ENCODE results near the gene IGF2BP3. TPM values are rescaled to one million over a fixed set of nuclear protein-coding genes. Genes with fewer than 3 reads are reported as not detected.
"Not testable (repeated sequence)": the region's sequence is repeated elsewhere in the genome, so short reads cannot be mapped to it uniquely, and the experiment has no call there.

IGF2BP3 gene
- total RNA-seq, 5 donors from 2014 or later (not counting 1 experiment from before 2014, with no cell fraction given): 0.46 to 1.9 (median 0.55) TPM; not detected in 1

GRCh38 chr7:23333671-23334246 lies 136.5 kb downstream of the IGF2BP3 start:
- H3K9me3 Mint-ChIP-seq: no peaks in the 10 kb centered on the region
- WGBS (ENCODE audit: insufficient coverage): 66% methylated on average over 4 of the region's 9 CpGs
- ATAC-seq (replicated peaks in 1 of 4) (no peak), DNase-seq (no peak)
- H3K27ac Mint-ChIP-seq: no peak overlapping the region
- no peak overlapping the region for H3K4me3 ChIP-seq (ENCODE audit: control insufficient read depth in 1 of 2, extremely low read depth in 1 of 2, low read length in 1 of 2)
- no peaks in the 10 kb centered on the region for H3K4me1 ChIP-seq (ENCODE audit: control insufficient read depth in 1 of 2, extremely low read depth in 1 of 2, insufficient read depth in 2 of 2, low read length in 2 of 2)
- ChIA-PET POLR2A (no interaction called here), CTCF (interaction anchor here in 1 of 2 donors (0.9 kb wide), 1 partner anchor 24 kb away, joined by 3 read pairs; no protein-coding TSS in a partner anchor)
- H3K4me3 Mint-ChIP-seq: no peak overlapping the region
- peaks cover 2 to 3% of the 10 kb centered on the region in 2 donors for H3K27me3 Mint-ChIP-seq
- no peaks in the 10 kb centered on the region for H3K36me3 Mint-ChIP-seq
- no peaks in the 10 kb centered on the region for H3K9me3 ChIP-seq
- H3K36me3 ChIP-seq (ENCODE audit: control insufficient read depth in 2 of 2, extremely low read depth in 1 of 2, insufficient read depth in 1 of 2, low read length in 1 of 2): peaks cover 0 to 9% of the 10 kb centered on the region in 2 donors
- peaks cover 0 to 7% of the 10 kb centered on the region in 2 experiments for H3K27me3 ChIP-seq (replicated peaks in 1 of 2; ENCODE audit: control insufficient read depth in 2 of 2, extremely low read depth in 1 of 2, insufficient read depth in 2 of 2, low read length in 1 of 2)
- H3K4me1 Mint-ChIP-seq: no peaks in the 10 kb centered on the region
- no peak overlapping the region for H3K27ac ChIP-seq (ENCODE audit: low read length)

- CTCF ChIA-PET: interaction anchor here in 1 of 2 donors (0.9 kb wide), 1 partner anchor 25 kb away, joined by 3 read pairs; no protein-coding TSS in a partner anchor
- WGBS (ENCODE audit: insufficient coverage): no CpG with 5 or more reads among the region's 4 CpGs
- H3K36me3 Mint-ChIP-seq: no peaks in the 10 kb centered on the region
Measured at GRCh38 chr7:23332910-23333612, 137.2 kb downstream of the IGF2BP3 start.

GRCh38 chr7:23332193-23332592 lies 138.1 kb downstream of the IGF2BP3 start:
- H3K4me1 Mint-ChIP-seq: no peaks in the 10 kb centered on the region
- no peak for ATAC-seq (replicated peaks in 1 of 4)
- Histone ChIP-seq H3K27ac (ENCODE audit: low read length) (no peak overlapping the region), H3K4me1 (ENCODE audit: control insufficient read depth in 1 of 2, extremely low read depth in 1 of 2, insufficient read depth in 2 of 2, low read length in 2 of 2) (no peaks in the 10 kb centered on the region), H3K36me3 (ENCODE audit: control insufficient read depth in 2 of 2, extremely low read depth in 1 of 2, insufficient read depth in 1 of 2, low read length in 1 of 2) (peaks cover 0 to 7% of the 10 kb centered on the region in 2 donors), H3K27me3 (replicated peaks in 1 of 2; ENCODE audit: control insufficient read depth in 2 of 2, extremely low read depth in 1 of 2, insufficient read depth in 2 of 2, low read length in 1 of 2) (peaks cover 0 to 5% of the 10 kb centered on the region in 2 experiments), H3K4me3 (ENCODE audit: control insufficient read depth in 1 of 2, extremely low read depth in 1 of 2, low read length in 1 of 2) (no peak overlapping the region), H3K9me3 (no peaks in the 10 kb centered on the region)
- H3K27ac Mint-ChIP-seq: no peak overlapping the region
- H3K27me3 Mint-ChIP-seq: no peaks in the 10 kb centered on the region
- DNase-seq: no peak
- ChIA-PET POLR2A (interaction anchor here in 1 of 2 donors (0.6 kb wide), 1 partner anchor 554 kb away, joined by 3 read pairs; no protein-coding TSS in a partner anchor), CTCF (no interaction called here)
- no peaks in the 10 kb centered on the region for H3K9me3 Mint-ChIP-seq
- no peaks in the 10 kb centered on the region for H3K36me3 Mint-ChIP-seq
- no peak overlapping the region for H3K4me3 Mint-ChIP-seq

More at GRCh38 chr7:23332910-23333612, 137.2 kb downstream of the IGF2BP3 start:
- H3K27me3 Mint-ChIP-seq: peaks cover 2 to 3% of the 10 kb centered on the region in 2 donors
- Histone ChIP-seq H3K36me3 (ENCODE audit: control insufficient read depth in 2 of 2, extremely low read depth in 1 of 2, insufficient read depth in 1 of 2, low read length in 1 of 2) (peaks cover 0 to 9% of the 10 kb centered on the region in 2 donors), H3K27ac (ENCODE audit: low read length) (no peak overlapping the region), H3K4me1 (ENCODE audit: control insufficient read depth in 1 of 2, extremely low read depth in 1 of 2, insufficient read depth in 2 of 2, low read length in 2 of 2) (no peaks in the 10 kb centered on the region), H3K27me3 (replicated peaks in 1 of 2; ENCODE audit: control insufficient read depth in 2 of 2, extremely low read depth in 1 of 2, insufficient read depth in 2 of 2, low read length in 1 of 2) (peaks cover 0 to 7% of the 10 kb centered on the region in 2 experiments), H3K9me3 (no peaks in the 10 kb centered on the region), H3K4me3 (ENCODE audit: control insufficient read depth in 1 of 2, extremely low read depth in 1 of 2, low read length in 1 of 2) (no peak overlapping the region)
- no peak overlapping the region for H3K4me3 Mint-ChIP-seq
- ATAC-seq (replicated peaks in 1 of 4) (no peak), DNase-seq (no peak)
- POLR2A ChIA-PET: interaction anchor here in 1 of 2 donors (0.6 kb wide), 1 partner anchor 555 kb away, joined by 3 read pairs; no protein-coding TSS in a partner anchor
- H3K9me3 Mint-ChIP-seq: no peaks in the 10 kb centered on the region
- H3K4me1 Mint-ChIP-seq: no peaks in the 10 kb centered on the region
- H3K27ac Mint-ChIP-seq: no peak overlapping the region

GRCh38 chr7:23331132-23331531 lies 139.2 kb downstream of the IGF2BP3 start:
- Histone ChIP-seq H3K4me1 (ENCODE audit: control insufficient read depth in 1 of 2, extremely low read depth in 1 of 2, insufficient read depth in 2 of 2, low read length in 2 of 2) (no peaks in the 10 kb centered on the region), H3K27me3 (replicated peaks in 1 of 2; ENCODE audit: control insufficient read depth in 2 of 2, extremely low read depth in 1 of 2, insufficient read depth in 2 of 2, low read length in 1 of 2) (no peaks in the 10 kb centered on the region), H3K4me3 (ENCODE audit: control insufficient read depth in 1 of 2, extremely low read depth in 1 of 2, low read length in 1 of 2) (no peak overlapping the region), H3K36me3 (ENCODE audit: control insufficient read depth in 2 of 2, extremely low read depth in 1 of 2, insufficient read depth in 1 of 2, low read length in 1 of 2) (peaks cover 0 to 7% of the 10 kb centered on the region in 2 donors), H3K9me3 (no peaks in the 10 kb centered on the region), H3K27ac (ENCODE audit: low read length) (no peak overlapping the region)
- POLR2A ChIA-PET: interaction anchor here in 1 of 2 donors (0.6 kb wide), 1 partner anchor 1470 kb away, joined by 3 read pairs; no protein-coding TSS in a partner anchor
- CTCF ChIA-PET: interaction anchor here (0.6 to 0.7 kb wide), 2 partner anchors 405 to 484 kb away, joined by 3 to 6 read pairs; no protein-coding TSS in a partner anchor
- ATAC-seq (replicated peaks in 1 of 4): no peak
- Mint-ChIP-seq H3K4me1 (no peaks in the 10 kb centered on the region), H3K4me3 (no peak overlapping the region), H3K27ac (no peak overlapping the region), H3K27me3 (no peaks in the 10 kb centered on the region), H3K36me3 (no peaks in the 10 kb centered on the region), H3K9me3 (no peaks in the 10 kb centered on the region)
- no peak for DNase-seq
- no CpG with 5 or more reads among the region's 1 CpG for WGBS (ENCODE audit: insufficient coverage)

- ChIA-PET CTCF (no interaction called here), POLR2A (interaction anchor here (0.5 to 0.6 kb wide), 2 partner anchors 311 to 1447 kb away, joined by 3 read pairs; no protein-coding TSS in a partner anchor)
Measured at GRCh38 chr7:23315366-23315765, 154.9 kb downstream of the IGF2BP3 start.

GRCh38 chr7:23312141-23312540 lies 158.2 kb downstream of the IGF2BP3 start:
- H3K27ac ChIP-seq (ENCODE audit: low read length); H3K9me3 Mint-ChIP-seq; H3K27me3 ChIP-seq (replicated peaks in 1 of 2; ENCODE audit: control insufficient read depth in 2 of 2, extremely low read depth in 1 of 2, insufficient read depth in 2 of 2, low read length in 1 of 2); H3K27ac Mint-ChIP-seq; DNase-seq; H3K27me3 Mint-ChIP-seq; H3K4me3 Mint-ChIP-seq; H3K9me3 ChIP-seq; H3K4me3 ChIP-seq (ENCODE audit: control insufficient read depth in 1 of 2, extremely low read depth in 1 of 2, low read length in 1 of 2); H3K4me1 ChIP-seq (ENCODE audit: control insufficient read depth in 1 of 2, extremely low read depth in 1 of 2, insufficient read depth in 2 of 2, low read length in 2 of 2); ATAC-seq (replicated peaks in 1 of 4): not testable (repeated sequence)
- 63% methylated on average over 1 of the region's 2 CpGs for WGBS (ENCODE audit: insufficient coverage)
- H3K36me3 ChIP-seq (ENCODE audit: control insufficient read depth in 2 of 2, extremely low read depth in 1 of 2, insufficient read depth in 1 of 2, low read length in 1 of 2): peaks cover 0 to 28% of the 10 kb centered on the region in 2 donors
- H3K36me3 Mint-ChIP-seq: peaks cover 30% of the 10 kb centered on the region
- CTCF ChIA-PET: interaction anchor here (0.6 to 1.6 kb wide), 2 partner anchors 39 to 88 kb away, joined by 3 to 4 read pairs; no protein-coding TSS in a partner anchor
- POLR2A ChIA-PET: interaction anchor here in 1 of 2 donors (0.9 kb wide), 2 partner anchors 12 to 32 kb away, joined by 3 to 11 read pairs; no protein-coding TSS in a partner anchor
- peaks cover 4 to 10% (median 7%) of the 10 kb centered on the region in 3 donors for H3K4me1 Mint-ChIP-seq

More at GRCh38 chr7:23315366-23315765, 154.9 kb downstream of the IGF2BP3 start:
- H3K9me3 ChIP-seq: no peaks in the 10 kb centered on the region
- no peak overlapping the region for H3K4me3 ChIP-seq (ENCODE audit: control insufficient read depth in 1 of 2, extremely low read depth in 1 of 2, low read length in 1 of 2)
- H3K4me3 Mint-ChIP-seq: no peak overlapping the region
- 77% methylated on average over 5 of the region's 7 CpGs for WGBS (ENCODE audit: insufficient coverage)
- no peaks in the 10 kb centered on the region for H3K4me1 ChIP-seq (ENCODE audit: control insufficient read depth in 1 of 2, extremely low read depth in 1 of 2, insufficient read depth in 2 of 2, low read length in 2 of 2)
- no peak overlapping the region for H3K27ac Mint-ChIP-seq
- no peak overlapping the region for H3K27ac ChIP-seq (ENCODE audit: low read length)
- ATAC-seq (replicated peaks in 1 of 4) (no peak), DNase-seq (no peak)
- H3K27me3 ChIP-seq (replicated peaks in 1 of 2; ENCODE audit: control insufficient read depth in 2 of 2, extremely low read depth in 1 of 2, insufficient read depth in 2 of 2, low read length in 1 of 2): peaks cover 0 to 4% of the 10 kb centered on the region in 2 experiments
- peaks cover 5% of the 10 kb centered on the region for H3K36me3 Mint-ChIP-seq
- H3K9me3 Mint-ChIP-seq: no peaks in the 10 kb centered on the region
- peaks cover 0 to 8% (median 3%) of the 10 kb centered on the region in 3 donors for H3K4me1 Mint-ChIP-seq
- H3K27me3 Mint-ChIP-seq: peaks cover 0 to 8% of the 10 kb centered on the region in 2 donors
- no peaks in the 10 kb centered on the region for H3K36me3 ChIP-seq (ENCODE audit: control insufficient read depth in 2 of 2, extremely low read depth in 1 of 2, insufficient read depth in 1 of 2, low read length in 1 of 2)

Data from T-cell (primary cell).